Activated T-helper 9 cell treated with anti-CD3 and anti-CD28 coated beads, Interleukin-2, amount 50 U/mL, for 16 hours (primary cell): Measurements from ENCODE around the gene RSAD2.
"Not testable (repeated sequence)": the region's sequence is repeated elsewhere in the genome, so short reads cannot be mapped to it uniquely, and the experiment has no call there.

Experiments
- DNase-seq: peaks from one replicate; pipeline ENCODE4 v3.0.0-alpha.2; 2020; ENCODE audit warnings: low read depth

The RSAD2 gene, protein sequence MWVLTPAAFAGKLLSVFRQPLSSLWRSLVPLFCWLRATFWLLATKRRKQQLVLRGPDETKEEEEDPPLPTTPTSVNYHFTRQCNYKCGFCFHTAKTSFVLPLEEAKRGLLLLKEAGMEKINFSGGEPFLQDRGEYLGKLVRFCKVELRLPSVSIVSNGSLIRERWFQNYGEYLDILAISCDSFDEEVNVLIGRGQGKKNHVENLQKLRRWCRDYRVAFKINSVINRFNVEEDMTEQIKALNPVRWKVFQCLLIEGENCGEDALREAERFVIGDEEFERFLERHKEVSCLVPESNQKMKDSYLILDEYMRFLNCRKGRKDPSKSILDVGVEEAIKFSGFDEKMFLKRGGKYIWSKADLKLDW

DNA sequence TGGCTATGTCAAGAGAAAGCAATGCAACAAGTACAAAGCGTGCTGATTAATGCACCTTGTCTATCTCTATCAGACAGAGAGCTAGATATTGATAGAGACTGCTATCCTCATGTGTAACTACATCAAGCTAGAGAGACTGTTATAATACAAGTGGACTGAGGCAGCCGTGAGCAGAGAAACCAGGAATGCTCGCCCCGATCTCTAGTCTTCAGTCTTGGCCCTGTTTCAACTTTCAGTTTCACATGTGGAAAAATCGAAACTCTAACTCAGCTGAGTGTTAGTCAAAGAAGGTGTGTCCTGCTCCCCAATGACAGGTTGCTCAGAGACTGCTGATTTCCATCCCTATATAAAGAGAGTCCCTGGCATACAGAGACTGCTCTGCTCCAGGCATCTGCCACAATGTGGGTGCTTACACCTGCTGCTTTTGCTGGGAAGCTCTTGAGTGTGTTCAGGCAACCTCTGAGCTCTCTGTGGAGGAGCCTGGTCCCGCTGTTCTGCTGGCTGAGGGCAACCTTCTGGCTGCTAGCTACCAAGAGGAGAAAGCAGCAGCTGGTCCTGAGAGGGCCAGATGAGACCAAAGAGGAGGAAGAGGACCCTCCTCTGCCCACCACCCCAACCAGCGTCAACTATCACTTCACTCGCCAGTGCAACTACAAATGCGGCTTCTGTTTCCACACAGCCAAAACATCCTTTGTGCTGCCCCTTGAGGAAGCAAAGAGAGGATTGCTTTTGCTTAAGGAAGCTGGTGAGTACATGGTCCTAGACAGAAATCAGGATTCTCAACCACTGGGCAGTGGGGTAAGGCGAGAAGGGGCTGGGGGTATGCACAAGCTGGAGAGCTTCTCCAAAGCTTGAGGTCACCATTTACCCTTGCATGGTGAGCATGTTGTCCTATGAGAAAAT is at the start of gene RSAD2:
Gene RSAD2 (plus strand): TSS at position 376 of the 903 bp plus-strand sequence. CDS start 24 bp downstream, at position 400.
- no peak for DNase-seq

DNA sequence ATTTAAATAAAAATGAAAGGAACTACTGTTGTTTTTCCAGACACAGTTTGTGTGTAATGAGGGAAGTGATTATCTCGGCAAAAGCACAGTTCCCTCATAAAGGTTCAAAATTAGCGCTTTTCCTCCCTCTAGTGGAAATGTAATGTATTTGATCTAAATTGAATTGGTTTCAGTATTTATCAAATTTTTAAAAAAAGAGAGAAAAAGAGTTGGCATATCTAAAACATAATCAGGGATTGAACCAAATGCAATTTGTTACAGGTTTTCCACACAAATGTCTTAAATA is 49.3 kb upstream of the RSAD2 start:
- DNase-seq = no peak

DNA sequence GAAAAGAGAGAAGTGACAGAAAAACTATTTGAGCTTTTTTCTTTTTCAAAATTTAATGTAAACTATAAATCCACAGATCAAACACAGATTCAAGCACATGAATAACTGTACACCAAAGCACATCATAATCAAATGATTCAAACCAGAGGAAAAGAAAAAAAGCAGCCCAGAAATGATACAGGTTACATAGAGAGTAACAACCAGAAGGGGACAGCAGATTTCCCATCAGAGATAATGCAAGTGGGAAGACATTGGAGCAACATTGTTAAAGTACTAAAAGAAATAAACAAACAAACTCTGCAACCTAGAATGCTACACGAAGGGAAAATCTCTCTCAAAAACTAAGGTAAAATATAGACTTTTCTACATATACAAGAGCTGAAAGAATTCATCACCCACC is 46.3 kb upstream of the RSAD2 start:
- no peak for DNase-seq

DNA sequence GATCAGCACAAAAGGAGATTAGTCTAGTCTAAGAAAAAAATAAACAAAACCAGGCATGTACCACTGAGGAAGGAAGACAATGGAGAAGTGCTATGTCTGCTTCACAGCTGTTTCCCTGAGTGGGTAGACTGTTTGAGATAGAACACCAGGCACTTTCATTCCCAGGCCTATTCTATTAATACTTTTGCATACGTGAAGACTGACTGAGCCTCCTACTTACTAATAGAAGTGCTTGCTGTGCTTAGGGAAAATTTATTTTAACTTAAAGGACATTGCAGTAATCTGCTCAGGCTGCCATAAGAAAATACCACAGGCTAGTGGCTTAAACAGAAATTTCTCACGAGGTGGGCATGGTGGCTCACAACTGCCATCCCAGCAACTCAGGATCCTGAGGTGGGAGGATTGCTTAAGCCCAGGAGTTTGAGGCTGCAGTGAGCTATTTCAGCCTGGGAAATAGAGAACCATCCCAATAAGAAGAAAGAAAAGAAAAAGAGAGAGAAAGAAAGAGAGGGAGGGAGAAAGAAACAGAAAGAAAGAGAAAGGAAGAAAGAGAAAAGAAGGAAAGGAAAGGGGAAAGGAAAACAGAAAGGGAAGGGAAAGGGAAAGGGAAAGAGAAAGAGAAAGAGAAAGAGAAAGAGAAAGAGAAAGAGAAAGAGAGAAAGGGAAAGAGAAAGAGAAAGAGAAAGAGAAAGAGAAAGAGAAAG is 44.8 kb upstream of the RSAD2 start:
- no peak for DNase-seq

DNA sequence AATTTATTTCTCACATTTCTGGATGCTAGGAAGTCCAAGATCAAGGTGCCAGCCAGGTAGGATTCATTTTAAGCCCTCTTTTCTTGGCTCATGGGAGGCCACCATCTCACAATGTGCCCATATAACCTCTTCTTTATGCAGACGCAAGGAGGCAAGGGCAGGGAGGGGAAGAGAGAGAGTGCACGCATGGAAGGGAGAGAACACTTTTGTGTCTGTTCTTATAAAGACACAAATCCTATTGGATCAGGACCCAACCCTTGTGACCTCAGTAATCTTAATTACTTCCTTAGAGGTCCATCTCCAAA is 44.3 kb upstream of the RSAD2 start:
- DNase-seq = no peak

DNA sequence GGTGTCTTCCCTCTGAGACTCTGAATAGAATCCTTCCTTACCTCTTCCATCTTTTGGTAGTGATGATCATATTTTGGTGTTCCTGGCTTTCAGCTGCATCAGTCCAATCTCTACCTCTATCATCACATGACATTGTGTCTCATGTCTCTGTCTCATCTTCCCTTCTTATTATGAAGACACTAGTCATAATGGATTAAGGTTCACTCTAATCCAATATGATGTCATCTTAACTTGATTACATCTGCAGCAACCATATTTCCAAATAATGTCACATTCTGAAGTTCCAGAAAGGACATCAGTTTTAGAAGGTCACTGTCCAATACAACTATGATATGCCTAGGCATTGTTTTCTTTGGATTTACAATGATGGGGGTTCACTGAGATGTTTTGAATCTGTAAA is 43.4 kb upstream of the RSAD2 start:
- no peak for DNase-seq

DNA sequence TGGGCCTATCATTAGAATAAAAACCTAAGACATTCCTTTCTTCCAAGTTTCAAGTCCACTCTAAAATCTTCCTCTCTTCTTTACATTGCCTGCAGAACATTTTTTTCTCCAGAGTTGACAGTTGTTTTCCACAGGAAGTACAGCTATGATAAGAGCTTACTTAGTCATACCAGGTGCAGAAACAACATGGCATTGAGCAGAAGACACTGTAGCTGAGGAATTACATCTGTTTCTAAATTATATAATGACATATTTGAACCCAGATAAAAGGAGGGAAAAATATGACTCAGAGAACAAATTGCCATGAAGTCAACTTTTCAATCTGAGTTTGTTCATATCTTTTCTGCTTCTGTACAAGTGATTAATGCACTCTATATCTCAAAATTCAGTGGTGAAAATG is 42.1 kb upstream of the RSAD2 start:
- DNase-seq = no peak

DNA sequence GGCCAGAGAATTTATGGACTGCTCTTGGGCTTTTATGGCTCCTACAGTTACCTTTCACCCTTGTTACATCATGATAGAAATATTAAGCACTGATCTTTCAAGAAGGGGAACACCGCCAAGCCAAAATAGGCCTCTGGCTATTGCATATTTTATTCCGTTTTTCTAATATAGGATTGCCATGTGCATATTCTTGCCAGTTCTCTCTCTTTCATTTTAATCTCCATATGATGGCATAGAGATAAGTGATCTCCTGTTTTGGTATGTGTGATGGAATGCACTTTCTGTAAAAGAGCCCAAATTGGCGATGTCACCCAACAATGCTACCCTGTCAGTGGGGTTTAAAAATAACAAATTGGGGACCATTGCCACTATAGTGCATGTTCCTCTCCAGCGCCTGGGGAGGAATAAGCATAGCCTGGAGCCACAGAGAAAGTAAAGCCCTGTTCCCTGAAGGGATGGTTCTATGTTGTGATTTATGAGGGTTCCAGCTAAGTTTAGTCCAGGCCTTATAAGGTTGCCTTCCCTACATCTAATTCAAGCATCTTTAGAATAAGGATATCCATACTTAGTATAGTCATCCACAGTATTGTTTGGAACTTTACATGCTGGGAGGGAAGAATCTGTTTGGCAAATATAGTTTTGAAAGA is 38.8 kb upstream of the RSAD2 start:
- DNase-seq = no peak

DNA sequence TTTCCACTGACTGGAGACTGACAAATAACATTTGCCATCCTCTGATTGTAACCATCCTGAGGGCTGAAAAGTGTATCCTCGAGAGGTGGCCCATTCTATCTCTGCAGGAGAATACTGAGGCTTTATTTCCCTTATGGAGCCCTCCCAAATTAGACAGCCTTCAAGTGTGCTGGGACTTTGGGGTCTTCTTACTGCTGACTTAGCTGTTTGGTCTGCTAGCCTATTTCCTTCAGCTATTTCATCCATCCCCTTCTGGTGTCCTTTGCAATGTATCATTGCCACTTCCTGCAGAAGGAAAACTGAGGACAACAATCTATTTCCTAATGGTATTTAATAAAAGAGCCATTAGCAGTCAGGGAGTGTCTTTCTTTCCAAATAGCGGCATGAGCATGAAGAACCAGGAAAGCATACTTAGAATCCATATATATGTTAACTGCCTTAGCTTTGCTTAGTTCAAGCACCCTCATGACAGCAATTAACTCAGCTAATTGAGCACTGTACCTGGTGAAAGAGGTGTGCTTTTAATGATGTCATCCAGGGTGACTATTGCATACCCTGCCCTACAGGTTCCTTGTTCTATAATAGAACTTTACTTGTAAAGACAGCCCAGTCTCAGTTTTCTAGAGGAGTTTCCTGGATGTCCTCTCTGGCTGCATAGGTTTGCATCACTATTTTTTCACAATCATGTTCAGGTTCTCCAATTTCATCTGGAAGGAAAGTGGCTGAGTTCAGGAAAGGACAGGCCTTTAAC is 35.9 kb upstream of the RSAD2 start:
- DNase-seq = no peak

DNA sequence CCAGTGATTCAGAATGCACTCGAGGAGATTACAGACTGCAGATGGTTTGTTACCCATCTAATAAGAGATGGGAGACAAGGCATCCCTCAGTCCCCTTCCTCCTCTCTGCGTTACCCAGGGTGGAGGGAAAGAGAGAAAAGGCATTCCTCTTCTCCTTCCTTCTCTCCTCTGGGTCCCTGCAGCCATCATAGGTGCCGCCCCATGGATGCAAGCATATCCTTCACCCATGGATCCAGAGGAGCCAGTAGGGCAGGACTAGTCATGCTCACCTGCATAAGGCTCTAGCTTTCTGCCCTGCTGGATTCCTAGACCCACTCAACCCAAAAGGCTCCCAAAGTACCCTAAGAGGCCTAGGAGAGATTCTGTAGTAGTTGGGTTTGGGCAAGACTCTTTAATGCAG is 32.3 kb upstream of the RSAD2 start:
- no peak for DNase-seq

DNA sequence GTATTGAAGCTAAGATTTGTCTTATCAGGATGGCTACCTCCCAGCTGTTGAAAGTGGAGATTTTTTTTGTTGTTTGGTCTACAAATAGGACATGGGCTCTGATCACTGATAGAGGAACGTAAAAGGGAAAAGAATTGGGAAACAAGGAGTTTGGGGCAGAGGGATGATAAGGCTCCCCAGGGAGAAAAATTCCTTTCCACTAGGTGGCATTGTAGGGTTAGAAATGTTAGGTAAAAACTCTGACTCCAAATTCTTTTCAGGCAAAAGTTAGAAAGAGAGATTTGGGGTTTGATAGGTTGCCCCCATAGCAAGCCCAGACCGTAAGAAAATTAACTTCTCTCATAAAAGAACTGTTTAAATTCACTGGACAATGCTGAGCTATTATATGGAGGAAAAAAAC is 31.7 kb upstream of the RSAD2 start:
- no peak for DNase-seq

DNA sequence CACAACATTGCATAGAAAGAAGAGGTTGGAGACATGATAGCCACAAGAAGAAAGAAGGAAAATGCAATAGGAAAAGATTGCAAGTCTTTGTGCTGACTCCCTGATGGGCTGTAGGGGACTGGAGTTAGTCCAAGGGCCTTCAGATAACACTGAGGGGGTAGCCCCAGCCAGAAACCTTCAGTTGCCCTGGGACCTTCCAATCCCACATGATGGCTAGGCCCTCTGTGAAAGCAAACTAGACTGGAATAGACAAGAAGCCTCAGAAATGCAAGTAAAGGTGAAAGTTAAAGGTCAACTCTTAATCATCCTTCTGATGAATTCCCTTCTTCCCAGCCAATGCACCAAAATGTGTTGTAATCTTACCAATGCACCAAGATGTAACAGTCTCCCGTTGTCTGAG is 31.0 kb upstream of the RSAD2 start:
- no peak for DNase-seq

DNA sequence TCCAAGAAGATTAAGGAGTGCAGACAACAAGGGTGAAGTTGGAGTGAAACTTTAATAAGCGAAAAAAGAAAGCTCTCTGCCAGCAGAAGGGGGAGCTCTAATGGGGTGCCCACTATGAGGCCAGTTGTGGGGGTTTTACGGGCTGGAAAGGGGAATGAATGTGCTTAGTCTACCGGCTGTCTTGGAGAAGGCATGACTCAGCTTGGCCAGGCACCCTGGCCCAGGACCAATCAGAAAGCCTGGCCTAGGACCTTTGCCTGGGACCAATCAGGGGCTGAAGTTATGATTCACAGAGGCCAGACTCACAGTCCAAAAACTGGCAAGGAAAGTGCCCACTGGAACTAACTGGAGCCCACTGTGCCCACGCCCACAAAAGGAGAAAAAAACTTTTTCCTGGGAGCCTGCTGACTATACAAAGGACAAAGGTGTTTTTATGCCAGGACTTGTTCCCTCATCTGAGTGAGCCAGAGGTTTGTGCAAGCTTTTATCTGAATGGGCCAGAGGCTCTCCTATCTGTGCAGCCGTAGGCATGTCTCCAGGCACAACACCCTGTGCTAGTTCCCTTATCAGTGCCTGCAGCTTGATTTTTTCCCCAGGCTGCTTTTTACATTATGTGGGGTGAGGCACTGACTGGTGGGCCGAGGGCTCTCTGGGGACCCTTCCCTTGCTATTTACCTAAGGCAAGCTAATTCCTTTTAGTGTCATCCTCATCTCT is 30.5 kb upstream of the RSAD2 start:
- no peak for DNase-seq

DNA sequence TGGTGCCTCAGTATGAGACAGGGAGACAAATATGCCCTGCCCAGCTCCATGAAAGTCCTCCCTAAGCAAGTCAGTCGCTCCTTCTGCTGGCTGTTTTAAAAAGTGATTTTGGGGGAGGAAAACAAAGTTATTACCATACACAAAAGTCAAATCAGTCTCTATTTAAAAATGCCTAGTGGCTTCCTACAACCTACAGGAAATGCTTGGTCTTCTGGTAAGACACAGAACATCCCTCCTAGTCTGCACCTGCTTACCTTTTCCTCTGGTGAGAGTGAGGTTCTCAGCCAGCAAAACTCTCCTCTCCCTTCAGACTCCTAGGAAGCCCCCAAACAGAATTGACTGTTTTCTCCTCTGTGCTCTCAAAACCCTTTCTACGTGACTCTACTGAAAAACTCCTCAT is 25.4 kb upstream of the RSAD2 start:
- no peak for DNase-seq

DNA sequence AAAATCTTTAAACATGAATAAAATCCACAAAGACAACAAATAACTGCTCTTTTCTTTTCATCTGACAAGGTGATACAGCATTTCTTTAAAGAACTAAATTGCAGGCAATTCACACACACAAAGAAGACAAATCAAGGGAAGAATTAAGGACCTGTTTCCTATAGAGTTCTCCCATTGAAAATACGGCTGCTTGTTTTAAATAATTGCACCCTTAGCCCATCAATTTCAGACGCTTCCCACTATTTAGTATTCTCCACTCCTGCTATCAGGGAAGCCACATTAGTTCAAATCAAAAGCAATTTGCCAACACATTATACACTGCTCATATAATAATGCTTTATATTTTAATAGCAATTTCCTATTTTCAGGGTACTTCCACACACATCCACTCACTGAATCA is 23.2 kb upstream of the RSAD2 start:
- no peak for DNase-seq

DNA sequence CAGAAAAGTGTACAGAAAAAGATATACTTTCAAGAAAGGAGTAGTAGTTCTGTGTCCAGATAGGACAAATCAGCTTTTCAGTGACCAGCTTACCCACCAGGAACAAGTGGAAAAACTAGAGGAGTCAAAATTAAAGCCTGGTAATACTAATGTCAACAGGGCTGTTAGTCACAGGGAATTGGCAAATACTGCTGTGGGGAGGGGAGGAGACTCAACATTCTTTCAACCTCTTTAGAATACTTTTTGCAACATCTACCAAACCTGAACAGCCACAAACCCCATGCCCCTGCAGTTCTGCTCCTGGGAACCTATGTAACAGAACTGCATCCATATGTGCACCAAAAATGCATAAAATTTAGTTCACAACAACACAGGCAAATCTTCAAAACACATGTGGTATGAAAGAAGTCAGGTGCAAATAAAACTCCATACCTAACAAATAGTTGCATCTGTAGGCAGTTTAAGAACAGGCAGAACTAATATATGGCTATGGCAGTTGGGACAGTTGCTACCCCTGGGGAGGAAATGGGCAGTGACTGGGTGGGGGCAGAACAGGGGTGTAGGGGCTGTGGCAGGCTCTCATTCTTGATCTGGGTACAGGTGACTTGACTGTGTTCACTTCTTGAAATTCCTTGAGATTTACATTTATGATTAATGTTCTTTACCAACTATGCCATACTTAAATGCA is 21.6 kb upstream of the RSAD2 start:
- no peak for DNase-seq

DNA sequence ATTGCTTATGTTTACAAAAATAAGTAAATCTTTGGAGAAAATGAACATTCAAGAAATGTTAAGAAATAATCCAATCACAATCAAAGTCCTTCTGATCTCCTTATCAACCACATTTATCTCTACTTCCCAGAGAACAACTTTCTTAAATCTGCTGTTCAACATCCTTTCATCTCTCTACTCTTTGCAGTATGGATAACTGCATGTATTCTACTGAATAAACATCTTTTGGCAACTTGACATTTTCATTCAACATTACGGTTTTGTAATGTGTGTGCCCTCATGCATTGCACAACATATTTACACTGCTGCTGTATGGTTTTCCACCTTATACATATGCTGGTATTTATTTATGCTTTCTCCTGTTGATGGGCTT is 21.0 kb upstream of the RSAD2 start:
- no peak for DNase-seq

DNA sequence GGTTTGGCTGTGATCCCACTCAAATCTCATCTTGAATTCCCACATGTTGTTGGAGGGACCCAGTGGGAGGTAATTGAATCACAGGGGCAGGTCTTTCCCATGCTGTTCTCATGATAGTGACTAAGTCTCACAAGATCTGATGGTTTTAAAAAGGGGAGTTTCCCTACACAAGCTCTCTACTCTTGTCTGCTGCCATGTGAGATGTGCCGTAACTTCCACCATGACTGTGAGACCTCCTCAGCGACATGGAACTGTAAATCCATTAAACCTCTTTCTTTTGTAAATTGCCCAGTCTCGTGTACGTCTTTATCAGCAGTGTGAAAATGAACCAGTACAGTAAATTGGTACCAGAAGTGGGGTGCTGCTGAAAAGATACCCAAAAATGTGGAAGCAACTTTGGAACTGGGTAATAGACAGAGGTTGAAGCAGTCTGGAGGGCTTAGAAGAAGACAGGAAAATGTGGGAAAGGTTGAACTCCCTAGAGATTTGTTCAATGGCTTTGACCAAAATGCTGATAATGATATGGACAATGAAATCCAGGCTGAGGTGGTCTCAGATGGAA is 19.0 kb upstream of the RSAD2 start:
- not testable (repeated sequence) for DNase-seq

DNA sequence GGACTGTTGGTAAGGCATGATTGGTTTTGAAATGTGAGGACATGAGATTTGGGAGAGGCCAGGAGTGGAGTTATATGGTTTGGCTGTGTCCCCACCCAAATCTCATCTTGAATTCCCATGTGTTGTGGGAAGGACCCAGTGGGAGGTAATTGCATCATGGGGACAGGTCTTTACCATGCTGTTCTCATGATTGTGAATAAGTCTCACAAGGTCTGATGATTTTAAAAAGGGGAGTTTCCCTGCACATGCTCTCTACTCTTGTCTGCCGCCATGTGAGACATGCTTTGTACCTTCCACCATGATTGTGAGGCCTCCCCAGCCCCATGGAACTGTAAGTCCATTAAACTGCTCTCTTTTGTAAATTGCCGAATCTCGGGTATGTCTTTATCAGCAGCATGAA is 17.3 kb upstream of the RSAD2 start:
- no peak for DNase-seq

DNA sequence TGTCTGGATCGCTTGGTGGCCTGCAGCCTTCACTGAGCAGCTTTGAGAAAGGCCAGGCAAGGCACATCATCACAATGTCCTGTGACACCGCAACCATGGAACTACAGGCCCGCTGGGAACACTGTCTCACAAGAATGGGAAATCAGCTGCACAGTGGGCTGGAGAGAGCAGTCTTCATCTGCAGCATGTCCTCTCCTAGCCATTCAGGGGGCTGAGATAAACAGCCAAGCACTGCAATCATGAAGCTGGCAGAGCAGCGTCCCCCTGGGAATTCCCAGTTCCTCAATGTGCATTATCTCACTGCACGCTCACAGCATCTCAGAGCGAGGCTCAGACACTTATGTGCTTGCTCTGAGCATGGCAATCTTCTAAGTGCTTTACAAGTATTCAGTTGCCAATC is 13.8 kb upstream of the RSAD2 start:
- no peak for DNase-seq
